LNCaP clone FGC (cell line): ENCODE measurements around the gene KIR3DL3.
"Not testable (repeated sequence)": the region's sequence is repeated elsewhere in the genome, so short reads cannot be mapped to it uniquely, and the experiment has no call there.

ENCODE experiments used
- DNase-seq: peaks from one replicate; pipeline ENCODE4 v3.0.0-alpha.2; 2011; ENCODE audit warnings: low read depth
- H3K4me3 ChIP-seq: 2 replicates; pipeline ENCODE4 v1.5.1; 2011; ENCODE audit warnings: mild to moderate bottlenecking, low read depth, low read length, control low read depth
- CTCF ChIP-seq: IDR thresholded peaks from 2 replicates; pipeline ENCODE4 v1.5.1; 2012; ENCODE audit warnings: mild to moderate bottlenecking; ENCODE audit not compliant: control insufficient read depth, insufficient read depth; ENCODE audit errors: extremely low read depth

Gene KIR3DL3

GRCh38 chr19:54692298-54692615, 32.0 kb upstream of the KIR3DL3 start:
- no peak for TF ChIP-seq CTCF
- no peak overlapping the region for H3K4me3 ChIP-seq
- DNase-seq: no peak

DNA sequence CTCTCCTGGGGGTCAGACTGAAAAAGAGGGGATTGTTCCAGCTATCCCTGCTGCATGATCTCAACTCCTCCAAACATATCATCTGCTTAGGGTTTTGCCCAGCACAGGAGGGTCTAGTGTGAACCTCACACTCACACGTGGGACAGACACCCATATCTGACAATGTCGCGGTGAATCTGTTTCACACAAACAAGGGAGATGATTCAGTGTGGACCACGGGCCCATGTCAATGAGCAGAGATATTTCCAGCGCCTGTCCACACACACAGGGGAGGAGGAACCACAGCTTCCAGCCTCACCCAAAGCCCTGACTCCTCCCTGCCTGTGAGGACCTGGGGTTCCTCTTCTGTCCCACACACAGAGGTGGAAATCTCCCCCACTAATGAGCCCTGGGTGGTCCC, 29.6 kb upstream of the KIR3DL3 start:
- DNase-seq: no peak
- no peak overlapping the region for H3K4me3 ChIP-seq

DNA sequence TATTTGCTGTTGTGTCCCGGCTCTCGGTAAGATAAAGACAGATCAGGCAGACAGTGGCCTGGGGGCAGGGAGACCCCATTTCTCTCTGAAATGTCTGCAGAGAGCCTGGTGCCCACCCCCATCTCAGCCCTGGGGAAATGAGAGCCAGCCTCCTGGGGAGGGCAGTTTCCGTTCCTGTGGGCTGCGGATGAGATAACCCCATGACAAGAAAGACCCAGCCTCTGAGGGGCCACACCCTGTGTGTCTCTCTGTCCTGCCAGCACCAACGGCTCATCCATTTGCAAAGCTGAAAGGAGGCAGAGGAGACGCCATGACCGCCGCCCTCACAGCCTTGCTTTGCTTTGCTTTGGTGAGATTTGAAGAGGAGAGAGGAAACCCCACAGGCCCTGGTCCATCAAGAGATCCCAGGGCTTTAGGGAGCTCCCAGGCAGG, 28.1 kb upstream of the KIR3DL3 start:
- TF ChIP-seq CTCF: no peak
- H3K4me3 ChIP-seq: no peak overlapping the region
- DNase-seq: no peak

More for the DNA sequence above, 29.6 kb upstream of the KIR3DL3 start:
- TF ChIP-seq CTCF: no peak

- DNase-seq: no peak
- TF ChIP-seq CTCF: no peak
- H3K4me3 ChIP-seq: no peak overlapping the region
These were observed 27.5 kb upstream of the KIR3DL3 start for GRCh38 chr19:54696766-54697165.

DNA sequence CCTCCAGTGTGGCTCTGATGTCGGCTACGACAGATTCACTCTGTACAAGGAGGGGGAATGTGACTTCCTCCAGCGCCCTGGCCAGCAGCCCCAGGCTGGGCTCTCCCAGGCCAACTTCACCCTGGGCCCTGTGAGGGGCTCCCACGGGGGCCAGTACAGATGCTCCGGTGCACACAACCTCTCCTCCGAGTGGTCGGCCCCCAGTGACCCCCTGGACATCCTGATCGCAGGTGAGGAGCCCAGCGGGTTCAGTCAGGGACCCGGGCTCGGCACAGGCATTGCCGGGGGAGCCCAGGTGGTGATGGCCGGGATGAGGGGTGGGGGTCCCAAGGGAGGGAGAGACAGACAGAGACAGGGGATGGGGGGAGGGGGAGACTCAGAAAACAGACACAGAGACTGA, 26.5 kb upstream of the KIR3DL3 start:
- not testable (repeated sequence) for H3K4me3 ChIP-seq, DNase-seq

- DNase-seq: no peak
- H3K4me3 ChIP-seq: no peak overlapping the region
- no peak for TF ChIP-seq CTCF
These were observed 19.3 kb upstream of the KIR3DL3 start for GRCh38 chr19:54704928-54705327.

- no peak overlapping the region for H3K4me3 ChIP-seq
- TF ChIP-seq CTCF: no peak
- DNase-seq: no peak
These were observed 16.3 kb upstream of the KIR3DL3 start for GRCh38 chr19:54707962-54708361.

DNA sequence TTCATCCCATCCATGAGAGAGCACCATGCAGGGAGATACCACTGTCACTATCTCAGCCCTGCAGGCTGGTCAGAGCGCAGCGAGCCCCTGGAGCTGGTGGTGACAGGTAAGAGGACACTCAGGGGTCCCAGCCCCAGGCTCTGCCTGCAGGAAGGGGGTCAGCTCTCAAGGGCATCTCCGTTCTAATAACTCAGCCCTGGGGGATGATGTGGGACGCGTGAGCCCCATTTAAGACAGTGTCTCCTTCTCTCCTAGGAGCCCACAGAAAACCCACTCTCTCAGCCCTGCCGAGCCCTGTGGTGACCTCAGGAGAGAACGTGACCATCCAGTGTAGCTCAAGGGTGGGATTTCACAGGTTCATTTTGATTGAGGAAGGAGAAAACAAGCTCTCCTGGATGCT, 15.5 kb upstream of the KIR3DL3 start:
- no peak for DNase-seq
- no peak for TF ChIP-seq CTCF
- H3K4me3 ChIP-seq: no peak overlapping the region
